Uterus (tissue), 2 donors: ENCODE results near the gene TALDO1.

Source experiments
- CTCF ChIP-seq, 4 experiments: fragments of 200-600 bp in 2 of 4; fragments of 450-650 bp in 2 of 4; sonication (generic) in 2 of 4; IDR thresholded peaks; one replicate each; pipeline ENCODE4 v1.5.1; 2016 to 2019; ENCODE audit warnings: antibody characterized with exemption in 4 of 4, mild to moderate bottlenecking in 2 of 4, moderate library complexity in 1 of 4
- POLR2A ChIP-seq, 2 donors: fragments of 450-650 bp; IDR thresholded peaks; one replicate each; pipeline ENCODE4 v1.6.1; 2016; ENCODE audit warnings: antibody characterized with exemption in 2 of 2, mild to moderate bottlenecking in 1 of 2, moderate library complexity in 1 of 2

DNA sequence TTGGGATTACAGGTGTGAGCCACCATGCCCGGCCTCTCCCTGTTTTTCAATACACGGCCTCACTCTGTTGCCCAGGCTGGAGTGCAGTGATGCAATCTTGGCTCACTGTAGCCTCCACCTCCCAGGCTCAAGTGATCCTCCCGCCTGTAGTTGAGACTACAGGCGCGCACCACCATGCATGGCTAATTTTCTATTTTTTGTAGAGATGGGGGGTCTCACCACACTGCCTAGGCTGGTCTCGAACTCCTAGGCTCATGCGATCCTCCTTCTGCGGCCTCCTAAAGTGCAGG lies 18.5 kb downstream of the TALDO1 start:
- TF ChIP-seq CTCF (IDR thresholded peaks at IDR 0.05) (no peak), POLR2A (IDR thresholded peaks at IDR 0.05) (no peak)
